Activated naive CD4-positive, alpha-beta T cell treated with anti-CD3 and anti-CD28 coated beads, Interleukin-2, amount 50 U/mL, for 72 hours (primary cell): ENCODE data around the gene TLX2. TPM values are rescaled to one million over a fixed set of nuclear protein-coding genes. Genes with fewer than 3 reads are reported as not detected.
"Not testable (repeated sequence)": the region's sequence is repeated elsewhere in the genome, so short reads cannot be mapped to it uniquely, and the experiment has no call there.

ENCODE experiments used
- ATAC-seq, 2 donors: fragments of 150-1000 bp; cut with Tn5 transposase; 2 replicates each; pipeline ENCODE4 v1.10.0; 2021; ENCODE audit warnings: mild to moderate bottlenecking in 2 of 2, moderate library complexity in 2 of 2
- DNase-seq, 2 donors: peaks; one replicate each; pipeline ENCODE4 v3.0.0; 2021 to 2022; ENCODE audit warnings: low spot score in 2 of 2
- H3K27ac Mint-ChIP-seq, 2 donors: one replicate each; pipeline ENCODE4 v1.8.0; 2022; ENCODE audit warnings: mild to moderate bottlenecking in 2 of 2, mixed read lengths in 2 of 2
- H3K36me3 Mint-ChIP-seq, 2 donors: one replicate each; pipeline ENCODE4 v1.8.0; 2022; ENCODE audit warnings: mixed read lengths in 2 of 2
- H3K9me3 Mint-ChIP-seq, 2 donors: one replicate each; pipeline ENCODE4 v1.8.0; 2022; ENCODE audit warnings: mixed read lengths in 2 of 2
- total RNA-seq, 2 donors: library from RNA; stranded (reverse); gene quantifications; one replicate each; pipeline ENCODE4 v1.2.3, GENCODE V29; 2022

The TLX2 gene
- total RNA-seq, 2 donors from 2014 or later = 0.19 to 0.25 TPM

GRCh38 chr2:74554820-74555531 is 40.7 kb downstream of the TLX2 start:
- H3K9me3 Mint-ChIP-seq = no peaks in the 10 kb centered on the region
- H3K36me3 Mint-ChIP-seq = no peaks in the 10 kb centered on the region
- DNase-seq (peak in 1 of 2 donors; percentile 53), ATAC-seq (peak; percentile 51 to 63)
- peak overlapping the region; percentile 63 to 83 for H3K27ac Mint-ChIP-seq

DNA sequence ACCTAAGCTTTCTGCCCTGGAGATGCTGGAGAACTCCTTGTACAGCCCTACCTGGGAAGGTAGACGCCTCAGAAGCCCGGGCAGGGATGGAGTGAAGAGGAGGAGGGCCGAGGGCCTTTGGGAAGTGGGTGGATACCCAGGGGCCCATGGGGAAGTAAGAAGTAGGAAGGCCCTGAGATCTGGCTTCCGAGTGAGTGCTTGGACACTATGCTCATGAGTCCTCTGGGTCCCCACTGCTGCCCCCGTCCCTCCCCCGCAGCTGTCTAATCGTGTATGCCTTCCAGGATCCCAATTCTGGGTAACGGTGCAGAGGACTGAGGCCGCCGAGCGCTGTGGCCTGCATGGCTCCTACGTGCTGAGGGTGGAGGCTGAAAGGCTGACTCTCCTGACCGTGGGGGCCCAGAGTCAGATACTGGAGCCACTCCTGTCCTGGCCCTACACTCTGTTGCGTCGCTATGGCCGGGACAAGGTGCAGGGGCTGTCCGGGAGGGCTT is 41.4 kb downstream of the TLX2 start:
- peak overlapping the region in 1 of 2 donors; percentile 83 for H3K27ac Mint-ChIP-seq
- no peak for ATAC-seq
- H3K9me3 Mint-ChIP-seq = no peaks in the 10 kb centered on the region

GRCh38 chr2:74556159-74556558 is 41.9 kb downstream of the TLX2 start:
- no peaks in the 10 kb centered on the region for H3K36me3 Mint-ChIP-seq
- ATAC-seq (no peak), DNase-seq (no peak)
- no peak overlapping the region for H3K27ac Mint-ChIP-seq
- no peaks in the 10 kb centered on the region for H3K9me3 Mint-ChIP-seq

More for the DNA sequence above, 41.4 kb downstream of the TLX2 start:
- DNase-seq = no peak
- no peaks in the 10 kb centered on the region for H3K36me3 Mint-ChIP-seq

- H3K36me3 Mint-ChIP-seq = no peaks in the 10 kb centered on the region
- DNase-seq (no peak), ATAC-seq (no peak)
- no peaks in the 10 kb centered on the region for H3K9me3 Mint-ChIP-seq
- H3K27ac Mint-ChIP-seq = no peak overlapping the region
These were observed 42.7 kb downstream of the TLX2 start for GRCh38 chr2:74556831-74557370.

GRCh38 chr2:74558284-74559230 is 44.3 kb downstream of the TLX2 start:
- H3K27ac Mint-ChIP-seq = no peak overlapping the region
- no peak for ATAC-seq
- DNase-seq = no peak
- H3K36me3 Mint-ChIP-seq = no peaks in the 10 kb centered on the region
- no peaks in the 10 kb centered on the region for H3K9me3 Mint-ChIP-seq

DNA sequence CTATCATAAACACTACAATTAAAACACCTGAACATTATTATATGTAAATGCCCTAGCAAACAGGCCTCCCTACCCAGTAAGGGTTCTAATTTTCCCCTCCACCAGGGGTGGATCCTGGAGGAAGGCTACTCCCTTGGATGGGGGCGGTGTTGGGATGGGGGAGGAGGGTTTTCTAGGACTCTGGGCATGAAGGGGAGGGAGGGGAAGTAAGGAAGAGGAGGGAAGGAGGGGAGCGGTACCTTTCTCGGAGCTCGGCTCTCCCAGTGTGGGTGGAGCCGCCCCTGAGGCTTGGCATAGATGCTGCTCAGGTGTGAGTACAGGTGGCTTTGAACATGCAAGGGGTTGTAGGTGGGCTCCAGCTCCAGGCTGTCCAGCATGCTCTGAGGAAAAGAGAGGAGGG is 45.7 kb downstream of the TLX2 start:
- Mint-ChIP-seq H3K36me3 (no peaks in the 10 kb centered on the region), H3K9me3 (no peaks in the 10 kb centered on the region), H3K27ac (peak overlapping the region in 1 of 2 donors; percentile 19)
- ATAC-seq = no peak
- no peak for DNase-seq

DNA sequence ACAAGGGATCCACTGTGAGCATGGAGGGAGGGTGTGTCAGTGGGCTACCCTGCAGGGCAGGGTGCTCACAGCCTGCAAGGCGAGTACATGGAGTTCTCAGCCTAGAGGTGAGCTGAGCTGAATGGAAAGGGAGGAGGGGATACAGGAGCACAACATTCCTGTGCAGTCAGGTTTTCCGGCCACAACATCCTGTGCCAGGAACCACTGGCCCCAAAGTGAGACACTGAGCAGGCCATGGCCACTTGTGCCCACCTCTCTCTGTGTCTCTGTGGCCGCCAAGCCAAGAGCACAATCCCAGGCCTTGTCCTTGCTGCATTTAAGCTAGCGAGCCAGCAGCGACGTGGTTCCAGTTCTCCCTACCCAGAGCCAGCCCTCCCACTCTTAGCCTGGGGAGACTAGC is 46.3 kb downstream of the TLX2 start:
- Mint-ChIP-seq H3K36me3 (no peaks in the 10 kb centered on the region), H3K9me3 (no peaks in the 10 kb centered on the region), H3K27ac (no peak overlapping the region)
- peak in 1 of 2 donors; percentile 29 for ATAC-seq
- no peak for DNase-seq

DNA sequence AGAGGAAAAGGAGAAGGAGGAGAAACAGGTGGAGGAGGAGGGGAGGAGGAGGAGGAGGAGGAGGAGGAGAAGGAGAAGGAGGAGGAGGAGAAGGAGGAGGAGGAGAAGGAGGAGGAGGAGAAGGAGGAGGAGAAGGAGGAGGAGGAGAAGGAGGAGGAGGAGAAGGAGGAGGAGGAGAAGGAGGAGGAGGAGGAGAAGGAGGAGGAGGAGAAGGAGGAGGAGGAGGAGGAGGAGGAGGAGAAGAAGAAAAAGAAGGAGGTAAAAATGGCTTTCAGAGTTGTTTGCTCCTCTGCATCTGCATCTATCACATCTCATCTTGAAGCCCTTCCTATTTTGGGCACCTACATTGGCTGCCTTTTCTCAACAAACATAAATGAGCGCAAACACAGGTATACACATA is 46.8 kb downstream of the TLX2 start:
- not testable (repeated sequence) for DNase-seq, ATAC-seq, H3K9me3 Mint-ChIP-seq, H3K36me3 Mint-ChIP-seq, H3K27ac Mint-ChIP-seq

DNA sequence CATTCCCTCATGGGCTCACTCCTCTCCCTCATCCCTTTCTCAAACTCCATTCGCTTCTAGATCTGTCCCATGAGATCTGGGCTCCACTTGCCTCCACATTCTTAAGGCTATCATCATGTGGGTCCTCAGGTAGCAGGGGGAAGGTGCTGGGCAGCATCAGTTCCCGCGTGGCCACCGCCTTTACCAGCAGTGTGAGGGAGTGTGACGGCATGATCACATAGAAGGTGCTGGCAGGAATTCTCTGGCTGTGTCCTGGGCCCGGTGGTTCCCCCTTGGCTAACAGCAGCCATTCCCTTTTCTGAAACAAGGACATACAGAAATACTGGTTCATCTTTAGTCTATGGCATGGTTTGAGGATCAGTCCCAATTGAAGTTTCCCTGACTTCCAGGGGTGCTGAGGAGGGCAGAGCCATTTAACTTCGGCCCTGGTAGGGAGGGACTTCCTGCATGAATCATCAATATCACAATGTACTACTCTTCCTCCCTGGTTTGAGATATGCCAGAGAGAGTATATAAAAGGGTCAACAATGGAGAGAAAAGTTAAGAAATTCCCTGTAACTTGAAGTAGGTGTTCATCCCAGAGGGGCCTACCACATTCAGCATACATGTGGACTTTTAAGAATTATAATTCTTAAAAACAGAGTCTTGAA is 48.0 kb downstream of the TLX2 start:
- H3K9me3 Mint-ChIP-seq = no peaks in the 10 kb centered on the region
- no peak overlapping the region for H3K27ac Mint-ChIP-seq
- ATAC-seq = no peak
- no peak for DNase-seq
- no peaks in the 10 kb centered on the region for H3K36me3 Mint-ChIP-seq

DNA sequence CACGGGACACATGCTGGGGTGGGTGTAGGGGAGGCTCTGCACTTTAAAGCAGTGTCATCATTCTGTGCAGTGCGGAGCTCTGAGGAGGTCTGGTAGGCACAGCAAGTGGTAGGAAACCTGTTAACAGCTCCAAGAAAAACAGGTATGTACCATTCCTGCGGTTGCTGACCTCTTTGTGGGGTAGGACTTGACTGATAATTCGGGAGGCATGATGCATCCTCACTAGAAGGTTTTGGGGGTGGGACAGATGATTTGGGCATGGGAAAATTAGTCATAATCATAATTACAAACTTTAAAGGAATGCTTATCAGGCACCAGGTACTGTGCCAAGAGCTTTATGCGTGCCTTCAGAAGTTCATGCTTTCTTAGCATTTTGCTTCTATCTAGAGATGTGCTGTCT is 50.0 kb downstream of the TLX2 start:
- Mint-ChIP-seq H3K36me3 (no peaks in the 10 kb centered on the region), H3K27ac (no peak overlapping the region), H3K9me3 (no peaks in the 10 kb centered on the region)
- DNase-seq = no peak
- no peak for ATAC-seq

DNA sequence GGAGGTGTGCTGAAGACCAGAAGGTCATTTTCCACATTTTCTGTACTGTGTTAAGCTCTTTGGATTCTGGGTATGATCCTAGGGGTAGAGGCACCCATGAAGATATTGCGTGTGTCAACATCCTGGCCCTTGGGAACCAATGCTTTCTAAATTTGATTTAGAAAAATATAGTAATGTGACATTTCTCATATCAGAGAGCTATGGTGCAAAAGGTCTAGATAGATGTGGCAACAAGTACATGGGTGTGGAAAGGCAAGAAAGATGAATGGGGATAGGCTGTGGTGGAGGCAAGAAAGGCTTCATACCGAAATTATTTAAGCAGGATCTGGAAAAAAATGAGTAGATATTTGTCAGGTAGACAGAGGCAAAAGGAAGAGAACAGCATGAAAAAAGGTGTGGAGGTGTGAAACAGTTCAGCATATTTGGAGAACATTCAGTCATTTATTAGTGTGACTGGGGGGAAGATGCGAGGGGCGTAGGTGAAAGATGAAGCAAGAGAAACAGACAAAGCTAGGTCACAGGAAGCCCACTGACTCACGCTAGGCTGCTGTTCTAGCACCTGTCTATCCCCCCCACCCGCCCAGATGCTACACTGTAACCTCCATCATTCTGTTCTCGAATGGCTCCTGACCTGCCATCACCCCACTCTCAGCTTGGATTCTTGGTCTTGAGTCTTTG is 52.0 kb downstream of the TLX2 start:
- Mint-ChIP-seq H3K9me3 (no peaks in the 10 kb centered on the region), H3K27ac (peak overlapping the region; percentile 3 to 93), H3K36me3 (no peaks in the 10 kb centered on the region)
- DNase-seq (no peak), ATAC-seq (peak in 1 of 2 donors; percentile 66)

DNA sequence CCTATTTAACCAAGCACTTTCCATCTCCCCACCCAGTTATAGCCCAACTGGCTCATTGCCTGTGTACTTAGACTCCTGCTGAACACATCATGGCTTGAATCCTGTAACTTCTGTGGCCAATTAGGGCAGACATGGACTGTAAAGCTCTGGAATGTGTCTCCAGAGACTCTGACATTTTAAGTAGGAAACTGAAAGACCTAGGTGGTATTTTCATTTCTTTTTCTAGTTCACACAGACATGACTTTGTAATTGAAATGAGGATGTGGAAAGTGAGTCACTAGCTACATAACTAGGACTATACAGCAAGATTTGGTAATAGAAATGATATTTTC is 52.5 kb downstream of the TLX2 start:
- Mint-ChIP-seq H3K36me3 (no peaks in the 10 kb centered on the region), H3K27ac (peak overlapping the region; percentile 3 to 93), H3K9me3 (no peaks in the 10 kb centered on the region)
- DNase-seq (no peak), ATAC-seq (peak; percentile 69 to 75)

Other genes with a start within 250 kb of the TLX2 start
- 1 to 10 TPM in 1 of 2 donors, under 1 TPM in 1; 0.89 to 1.6 TPM for gene SLC4A5, start 171.0 kb upstream of the TLX2 start, total RNA-seq
- gene DCTN1, start 134.1 kb upstream of the TLX2 start, total RNA-seq = 10 to 100 TPM; 45.6 to 97.1 TPM
- gene C2orf81, start 92.8 kb upstream of the TLX2 start, total RNA-seq = 1 to 10 TPM; 2.1 to 6.4 TPM
- gene WDR54, start 92.7 kb upstream of the TLX2 start, total RNA-seq = 100 to 1,000 TPM in 1 of 2 donors, 10 to 100 TPM in 1; 14.3 to 173 TPM
- gene RTKN, start 72.5 kb upstream of the TLX2 start, total RNA-seq = 1 to 10 TPM in 1 of 2 donors, under 1 TPM in 1; 0.91 to 4.6 TPM
- 10 to 100 TPM; 26.2 to 50.3 TPM for gene INO80B, start 59.4 kb upstream of the TLX2 start, total RNA-seq
- 10 to 100 TPM; 33.5 to 58.6 TPM for gene WBP1, start 56.0 kb upstream of the TLX2 start, total RNA-seq
- gene MOGS, start 49.1 kb upstream of the TLX2 start, total RNA-seq = 10 to 100 TPM; 61.8 to 64.7 TPM
- gene MRPL53, start 41.8 kb upstream of the TLX2 start, total RNA-seq = 10 to 100 TPM; 82.4 to 99.4 TPM
- 10 to 100 TPM; 16.4 to 25.3 TPM for gene CCDC142, start 31.5 kb upstream of the TLX2 start, total RNA-seq
- 10 to 100 TPM; 30.3 to 35.0 TPM for gene TTC31, start 31.4 kb upstream of the TLX2 start, total RNA-seq
- under 1 TPM; 0.36 to 0.39 TPM for gene LBX2, start 14.8 kb upstream of the TLX2 start, total RNA-seq
- gene PCGF1, start 6.8 kb upstream of the TLX2 start, total RNA-seq = 10 to 100 TPM; 26.2 to 39.9 TPM
- 1 to 10 TPM in 1 of 2 donors, under 1 TPM in 1; 0.29 to 2.3 TPM for gene DQX1, start 11.8 kb downstream of the TLX2 start, total RNA-seq
- 10 to 100 TPM; 42.3 to 97.1 TPM for gene AUP1, start 15.3 kb downstream of the TLX2 start, total RNA-seq
- gene HTRA2, start 15.5 kb downstream of the TLX2 start, total RNA-seq = 10 to 100 TPM; 57.5 to 84.4 TPM
- 1 to 10 TPM in 1 of 2 donors, under 1 TPM in 1; 0.20 to 1.5 TPM for gene LOXL3, start 39.5 kb downstream of the TLX2 start, total RNA-seq
- gene DOK1, start 40.3 kb downstream of the TLX2 start, total RNA-seq = 10 to 100 TPM; 23.6 to 25.6 TPM
- gene M1AP, start 133.9 kb downstream of the TLX2 start, total RNA-seq = not detected
- 1 to 10 TPM; 4.7 to 4.8 TPM for gene SEMA4F, start 139.8 kb downstream of the TLX2 start, total RNA-seq